ENCODE data around the gene NOP10.

GRCh38 chr15:34301058-34301457, 41.9 kb downstream of the NOP10 start:
- TF ChIP-seq SUZ12 (IDR thresholded peaks at IDR 0.05; ENCODE audit: extremely low read depth, insufficient read depth, insufficient read length) (no peak), YY1 (IDR thresholded peaks at IDR 0.05; ENCODE audit: insufficient read depth, insufficient read length) (no peak), ZNF274 (IDR thresholded peaks at IDR 0.05; ENCODE audit: low read depth, low read length) (no peak)

Measured in NT2/D1 (cell line).